ENCODE results near the gene CHDH. TPM values are rescaled to one million over a fixed set of nuclear protein-coding genes. Genes with fewer than 3 reads are reported as not detected.

The CHDH gene
- total RNA-seq, 1 experiment from 2014 or later, result 0.57 TPM

DNA sequence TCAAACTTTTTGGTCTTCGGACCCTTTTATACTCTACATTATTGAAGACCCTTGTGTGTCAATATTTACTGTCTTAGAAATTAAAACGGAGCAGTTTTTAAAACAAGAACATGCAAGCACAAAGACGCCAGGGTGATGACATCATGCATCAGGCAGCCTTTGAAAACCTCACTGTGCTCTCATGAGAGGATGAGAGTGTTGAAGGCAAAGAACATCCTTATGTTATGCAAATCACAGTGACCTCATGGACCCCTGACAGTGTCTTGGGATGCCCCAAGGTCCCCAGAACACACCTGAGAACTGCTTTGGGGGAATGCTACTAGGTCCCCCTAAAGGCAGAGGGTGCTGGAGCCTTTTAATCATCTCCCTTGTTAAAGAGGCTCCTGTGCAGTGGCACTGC, 51.6 kb downstream of the CHDH start:
- DNase-seq (ENCODE audit: extremely low read depth, low read depth), result no peak

DNA sequence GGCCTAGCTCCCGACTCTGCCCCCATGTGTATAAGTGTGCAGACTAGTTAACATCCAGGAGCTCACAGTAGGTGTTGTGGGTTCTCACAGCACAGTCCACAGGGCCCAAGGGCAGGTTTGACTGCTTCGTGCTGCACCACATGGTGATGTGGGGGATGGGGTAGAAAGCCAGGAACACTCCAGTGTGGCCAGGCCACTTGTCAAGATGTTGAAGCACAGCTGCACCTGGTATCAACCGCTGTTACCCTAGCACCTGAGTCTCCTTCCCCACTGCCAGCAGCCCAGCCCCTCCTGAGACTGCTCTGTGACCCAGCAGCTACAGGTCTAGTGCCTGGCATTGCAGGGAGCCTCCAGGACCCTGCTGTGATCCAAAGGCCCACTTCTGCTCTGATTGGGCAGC, 53.4 kb downstream of the CHDH start:
- no peak for DNase-seq (ENCODE audit: extremely low read depth, low read depth)

DNA sequence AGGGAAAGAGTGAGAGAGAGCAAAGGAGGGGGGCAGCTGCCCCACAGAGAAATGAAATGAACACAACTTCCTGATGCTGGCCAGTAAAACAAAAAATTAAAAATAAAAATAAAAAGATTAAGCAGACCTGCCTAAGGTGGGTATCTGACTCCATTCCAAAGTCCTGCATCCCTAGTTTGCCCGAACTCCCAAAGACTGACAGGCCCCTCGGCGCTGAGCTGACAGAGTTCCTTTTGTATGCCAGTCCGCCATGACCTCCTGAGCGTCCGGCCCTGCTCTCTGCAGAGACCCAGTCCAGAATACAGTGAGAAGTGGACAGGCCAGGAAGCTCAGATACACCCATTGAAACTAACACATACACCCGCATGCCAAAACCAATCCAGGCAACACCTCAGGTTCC, 54.9 kb downstream of the CHDH start:
- DNase-seq (ENCODE audit: extremely low read depth, low read depth), result no peak

DNA sequence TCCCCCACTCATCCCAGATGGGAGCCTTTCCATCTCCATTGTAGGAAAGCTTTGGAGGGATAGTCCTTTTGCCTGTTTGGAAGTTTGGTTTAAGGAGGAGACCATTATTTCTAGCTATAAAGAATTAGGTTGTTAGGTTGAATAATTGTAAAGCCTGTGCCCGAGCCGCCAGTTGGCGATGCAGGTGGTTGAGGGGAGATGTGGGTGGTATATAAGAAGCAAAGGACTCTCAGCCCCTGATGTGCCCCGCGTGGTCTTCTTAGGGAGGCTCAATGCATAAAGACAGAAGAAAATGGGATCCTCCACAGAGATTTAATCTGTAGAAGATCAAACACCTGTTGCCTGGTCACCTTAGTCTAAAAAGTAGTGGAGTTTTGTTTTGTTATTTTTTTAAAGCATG, 55.7 kb downstream of the CHDH start:
- no peak for DNase-seq (ENCODE audit: extremely low read depth, low read depth)

DNA sequence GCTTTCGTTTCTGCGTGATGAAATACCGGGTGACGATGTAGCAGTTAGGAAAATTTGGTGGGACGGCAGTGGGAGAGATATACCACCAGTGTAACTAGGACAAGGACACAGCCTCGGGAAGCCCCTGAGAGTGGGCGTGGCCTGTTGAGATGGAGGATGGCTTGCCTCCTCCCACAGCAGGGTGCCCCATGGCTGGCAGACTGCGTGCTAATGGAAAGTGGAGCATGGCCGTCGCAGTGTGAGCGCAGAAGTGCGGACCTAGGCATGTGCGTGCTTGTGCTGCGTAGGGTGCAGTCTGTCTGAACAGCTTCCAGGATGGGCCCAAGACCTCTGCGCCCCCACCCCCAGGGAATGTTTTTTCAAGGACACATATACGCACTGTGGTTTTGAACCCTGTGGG, 56.8 kb downstream of the CHDH start:
- no peak for DNase-seq (ENCODE audit: extremely low read depth, low read depth)

DNA sequence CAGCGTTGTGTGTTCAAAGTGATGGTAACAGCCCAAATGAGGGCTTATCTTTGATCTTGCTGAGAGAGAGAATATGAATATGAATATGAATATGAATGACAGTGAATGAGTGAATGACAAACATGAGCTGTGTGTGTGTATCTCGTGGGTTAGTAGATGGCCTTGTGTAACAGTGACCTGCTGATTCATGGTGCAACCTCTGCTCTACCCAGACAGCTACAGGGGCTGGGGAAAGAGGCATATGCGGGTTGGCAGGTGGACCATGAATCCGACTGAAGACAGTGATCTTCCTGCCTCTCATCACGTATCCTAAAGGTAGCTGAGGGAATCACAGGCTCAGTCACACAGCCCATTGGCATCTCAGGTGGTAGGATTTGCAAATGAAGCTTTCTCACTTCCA, 58.2 kb downstream of the CHDH start:
- no peak for DNase-seq (ENCODE audit: extremely low read depth, low read depth)

DNA sequence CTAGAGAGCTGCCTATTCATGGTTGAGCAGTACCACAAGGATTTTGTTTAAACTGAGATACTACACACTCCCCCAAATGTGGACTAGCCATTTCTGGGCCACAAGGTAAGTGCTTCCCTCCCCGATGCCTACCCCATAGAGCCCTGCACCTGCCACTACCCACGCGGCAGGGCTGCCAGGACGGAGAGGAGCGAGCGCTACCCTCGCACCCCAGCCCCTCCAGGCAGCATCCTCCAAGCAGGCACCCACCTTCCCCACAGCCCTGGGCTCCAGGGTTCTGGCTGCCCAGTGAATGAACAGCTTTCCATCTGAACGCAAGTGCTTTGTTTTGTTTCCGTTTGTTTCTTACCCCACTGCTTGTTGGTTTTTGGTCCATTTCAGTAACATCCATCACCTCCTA, 59.2 kb downstream of the CHDH start:
- no peak for DNase-seq (ENCODE audit: extremely low read depth, low read depth)

DNA sequence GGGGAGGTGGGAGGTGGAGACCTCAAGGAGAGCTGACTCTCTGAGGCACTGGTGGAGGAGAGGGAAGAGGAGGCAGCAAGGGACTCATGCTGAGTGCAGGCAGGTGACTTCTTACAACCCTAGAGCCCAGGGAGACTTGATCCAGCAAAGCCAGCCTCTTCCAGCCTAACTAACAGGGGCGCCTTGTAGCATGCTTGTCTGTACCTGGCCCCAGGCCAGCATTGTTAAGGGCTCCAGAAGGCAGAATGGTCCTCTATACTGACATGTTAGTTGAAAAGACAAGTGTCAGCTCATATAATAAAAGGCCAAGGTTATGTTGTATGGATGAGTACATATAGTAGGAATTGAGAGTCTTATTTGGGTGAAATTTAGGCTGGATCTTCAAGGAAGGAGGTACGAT, 65.4 kb downstream of the CHDH start:
- DNase-seq (ENCODE audit: extremely low read depth, low read depth), result no peak

DNA sequence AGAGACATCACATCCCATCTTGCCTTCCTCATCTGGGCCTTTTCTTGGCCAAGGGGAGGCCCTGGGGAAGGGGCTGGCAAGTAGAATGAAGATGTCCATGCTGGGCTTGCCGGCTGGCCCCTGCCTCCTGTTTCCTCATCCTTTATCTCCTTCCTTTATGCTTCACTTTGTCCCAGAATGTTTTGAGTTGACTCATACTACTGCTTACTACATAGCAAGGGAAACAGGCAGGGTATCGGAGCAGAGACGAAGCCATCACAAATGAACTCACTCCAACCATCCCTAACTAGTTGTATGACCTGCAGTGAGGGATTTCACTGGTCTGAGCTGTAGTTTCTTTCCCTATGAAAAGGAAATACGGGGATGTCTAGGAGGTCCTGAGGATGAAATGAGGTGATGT, 66.0 kb downstream of the CHDH start:
- no peak for DNase-seq (ENCODE audit: extremely low read depth, low read depth)

DNA sequence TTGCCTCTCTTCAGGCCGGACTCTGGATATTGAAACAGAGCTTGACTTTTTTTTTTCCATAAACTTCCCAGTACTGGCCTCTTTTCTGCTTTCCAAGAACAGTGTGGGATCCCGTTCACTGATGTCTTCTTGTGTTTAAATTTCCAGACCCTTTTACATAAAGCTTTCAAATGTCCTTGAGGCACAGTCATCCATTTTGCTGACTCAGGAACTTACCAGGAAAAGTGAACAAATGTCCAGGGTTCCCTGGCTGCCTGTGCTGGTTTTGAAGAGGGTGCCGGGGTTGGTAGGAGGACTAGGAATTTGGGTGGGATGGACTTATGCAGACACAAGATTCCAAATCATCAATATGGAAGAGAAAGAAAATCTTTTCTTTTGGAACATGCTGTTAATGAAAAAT, 68.1 kb downstream of the CHDH start:
- DNase-seq (ENCODE audit: extremely low read depth, low read depth), result no peak

DNA sequence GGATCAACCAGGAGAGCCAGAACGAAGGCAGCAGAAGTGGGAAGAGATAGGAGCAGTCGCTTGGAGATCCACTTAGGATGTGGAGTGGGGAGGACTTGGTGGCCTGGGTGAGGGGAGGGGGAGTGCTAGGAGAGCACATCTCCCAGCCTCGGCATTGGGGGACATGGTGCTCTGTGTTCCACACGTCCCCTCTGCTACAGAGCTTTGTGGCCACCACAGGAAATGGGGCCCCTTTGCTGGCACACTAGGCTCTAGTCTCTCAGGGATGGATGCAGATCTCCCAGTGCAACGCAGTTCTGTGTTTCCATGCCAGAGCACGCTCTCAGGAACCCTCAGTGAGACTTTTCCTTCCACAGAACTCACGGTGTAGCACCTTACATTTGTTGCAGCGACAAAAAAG, 68.8 kb downstream of the CHDH start:
- DNase-seq (ENCODE audit: extremely low read depth, low read depth), result no peak

DNA sequence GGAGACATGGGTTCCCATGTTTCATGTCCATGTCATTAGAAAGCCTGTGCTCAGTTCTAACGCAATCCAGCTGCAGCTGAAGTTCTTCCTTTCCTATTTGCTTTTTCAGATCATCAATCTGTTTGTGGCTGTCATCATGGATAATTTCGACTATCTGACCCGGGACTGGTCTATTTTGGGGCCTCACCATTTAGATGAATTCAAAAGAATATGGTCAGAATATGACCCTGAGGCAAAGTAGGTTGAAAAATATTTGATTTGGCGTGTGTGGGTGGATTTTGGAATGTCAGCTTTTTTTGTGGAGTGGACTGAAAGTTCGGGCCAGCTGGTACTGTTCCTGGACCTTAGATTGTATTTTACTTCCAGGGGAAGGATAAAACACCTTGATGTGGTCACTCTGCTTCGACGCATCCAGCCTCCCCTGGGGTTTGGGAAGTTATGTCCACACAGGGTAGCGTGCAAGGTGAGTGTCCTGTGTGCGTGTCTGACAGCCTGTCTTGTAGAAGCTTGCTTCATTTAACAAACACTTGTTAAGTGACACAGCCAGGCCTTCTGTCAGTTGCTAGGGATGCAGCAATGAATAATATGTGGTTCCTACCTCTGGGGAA, 69.6 kb downstream of the CHDH start:
- no peak for DNase-seq (ENCODE audit: extremely low read depth, low read depth)

DNA sequence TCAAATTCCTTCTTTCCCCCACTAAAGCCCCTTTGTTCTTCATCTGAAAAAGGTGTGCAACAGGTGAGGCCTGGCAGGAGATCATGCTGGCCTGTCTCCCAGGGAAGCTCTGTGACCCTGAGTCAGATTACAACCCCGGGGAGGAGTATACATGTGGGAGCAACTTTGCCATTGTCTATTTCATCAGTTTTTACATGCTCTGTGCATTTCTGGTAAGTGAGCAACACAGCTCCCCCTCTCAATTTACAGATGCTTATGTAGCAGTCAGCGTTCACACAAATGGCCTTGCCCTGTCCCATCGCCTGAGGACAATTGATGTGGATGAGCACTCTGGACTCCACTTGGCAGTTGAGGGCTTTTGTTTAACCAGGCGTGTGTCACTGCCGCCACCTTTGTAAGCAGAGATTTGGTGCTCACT, 70.4 kb downstream of the CHDH start:
- DNase-seq (ENCODE audit: extremely low read depth, low read depth), result no peak

DNA sequence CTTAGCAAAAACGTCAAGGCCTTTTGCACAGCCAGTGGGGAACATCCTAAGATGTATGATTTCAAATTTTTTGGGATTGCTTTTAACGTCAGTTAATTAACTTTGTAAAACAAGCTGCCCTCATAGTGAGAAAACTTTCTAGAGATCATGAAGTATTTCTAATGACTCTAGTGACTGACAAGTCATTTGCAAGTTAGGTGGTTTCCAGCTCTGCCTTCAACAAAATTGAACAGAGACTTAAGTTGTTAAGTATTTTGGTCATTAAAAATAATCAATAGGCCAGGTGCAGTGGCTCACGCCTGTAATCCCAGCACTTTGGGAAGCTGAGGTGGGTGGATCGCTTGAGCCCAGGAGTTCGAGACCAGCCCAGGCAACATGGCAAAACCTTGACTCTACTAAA, 71.2 kb downstream of the CHDH start:
- no peak for DNase-seq (ENCODE audit: extremely low read depth, low read depth)

DNA sequence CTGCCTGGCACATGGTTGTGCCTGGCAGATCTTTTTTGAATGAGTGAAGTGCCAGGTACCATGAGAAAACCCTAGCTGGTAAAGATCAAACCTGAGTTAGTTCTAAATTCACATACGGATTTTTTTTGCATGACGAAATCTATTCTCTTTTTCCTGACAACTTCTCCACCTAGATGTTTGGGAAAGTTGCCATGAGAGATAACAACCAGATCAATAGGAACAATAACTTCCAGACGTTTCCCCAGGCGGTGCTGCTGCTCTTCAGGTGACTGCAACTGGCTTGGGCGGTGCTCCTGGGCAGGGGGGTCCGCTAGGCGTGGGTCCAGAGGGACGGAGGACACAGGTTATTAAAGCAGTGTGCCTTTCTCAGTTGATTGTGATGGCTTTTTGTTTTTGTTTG, 71.8 kb downstream of the CHDH start:
- DNase-seq (ENCODE audit: extremely low read depth, low read depth), result no peak

DNA sequence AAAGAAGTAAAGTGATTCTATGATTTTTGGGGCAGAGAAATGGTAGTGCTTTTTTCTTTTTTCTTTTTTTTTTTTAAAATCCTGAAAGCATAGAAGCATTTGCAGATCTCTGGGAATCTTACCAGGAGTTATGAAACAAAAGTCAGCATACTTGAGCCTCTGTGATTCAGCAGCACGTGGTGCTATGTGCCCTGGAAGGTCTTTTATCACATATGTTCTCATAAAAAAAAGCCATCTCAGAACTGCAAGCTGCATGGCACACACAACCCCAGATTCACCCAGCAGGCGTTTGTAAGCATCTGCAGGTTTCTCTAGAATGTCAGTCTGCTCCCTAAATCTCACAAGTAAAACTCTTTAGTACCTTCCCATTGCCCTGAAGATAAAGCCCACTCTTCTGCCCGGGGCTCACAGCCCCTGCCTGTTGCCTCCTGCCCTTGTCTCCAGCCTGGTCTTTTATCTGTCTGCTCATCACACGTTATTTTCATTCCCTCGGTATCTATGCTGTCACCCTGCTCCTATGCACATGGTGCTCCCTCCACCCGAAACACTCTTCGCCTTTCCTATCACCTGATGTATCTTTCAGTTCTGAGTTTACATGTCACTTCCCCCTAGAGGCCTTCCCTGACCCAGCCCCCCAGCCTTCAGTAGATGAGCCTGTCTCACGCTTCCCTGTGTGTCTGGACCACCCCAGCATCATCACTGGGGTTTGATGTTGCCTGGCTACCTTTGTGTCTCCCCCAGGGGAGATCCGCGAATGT, 72.4 kb downstream of the CHDH start:
- DNase-seq (ENCODE audit: extremely low read depth, low read depth), result no peak

DNA sequence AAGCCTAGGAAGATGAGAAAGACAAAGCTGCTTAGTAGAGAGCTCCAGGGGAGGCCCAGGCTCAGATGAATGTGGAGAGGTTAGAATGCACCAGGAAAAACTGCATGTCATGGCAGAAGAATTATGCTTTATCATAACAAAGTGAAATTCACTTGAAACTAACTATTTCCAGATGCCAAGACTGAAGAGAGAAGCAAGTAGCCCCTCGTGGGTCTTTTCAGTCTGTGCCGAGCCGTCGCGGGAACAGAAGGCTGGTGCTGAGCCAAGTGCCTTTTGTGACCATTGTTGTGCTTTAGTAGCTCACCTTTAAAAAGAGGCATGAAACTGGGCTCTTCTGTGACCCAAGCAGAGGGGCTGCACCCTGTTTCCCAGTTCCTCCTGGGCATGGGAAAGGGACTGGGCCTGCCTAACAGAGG, 73.2 kb downstream of the CHDH start:
- no peak for DNase-seq (ENCODE audit: extremely low read depth, low read depth)

DNA sequence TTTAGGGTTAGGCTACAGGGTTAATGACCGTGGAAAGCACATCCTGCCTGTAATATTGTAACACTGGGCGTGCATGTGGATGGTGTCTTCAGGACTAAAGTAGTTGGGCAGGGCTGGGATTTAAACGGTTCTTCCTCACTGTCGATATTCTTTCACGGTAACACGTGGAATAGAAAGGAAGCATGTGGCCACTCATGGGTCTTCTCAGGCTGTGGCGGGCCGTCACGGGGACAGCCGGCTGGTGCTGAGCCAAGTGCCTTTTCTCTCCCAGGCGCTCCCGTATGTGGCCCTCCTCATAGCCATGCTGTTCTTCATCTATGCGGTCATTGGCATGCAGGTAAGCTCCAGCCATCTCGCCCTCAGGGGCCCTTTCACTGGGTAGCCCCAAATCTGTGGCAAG, 73.7 kb downstream of the CHDH start:
- no peak for DNase-seq (ENCODE audit: extremely low read depth, low read depth)

DNA sequence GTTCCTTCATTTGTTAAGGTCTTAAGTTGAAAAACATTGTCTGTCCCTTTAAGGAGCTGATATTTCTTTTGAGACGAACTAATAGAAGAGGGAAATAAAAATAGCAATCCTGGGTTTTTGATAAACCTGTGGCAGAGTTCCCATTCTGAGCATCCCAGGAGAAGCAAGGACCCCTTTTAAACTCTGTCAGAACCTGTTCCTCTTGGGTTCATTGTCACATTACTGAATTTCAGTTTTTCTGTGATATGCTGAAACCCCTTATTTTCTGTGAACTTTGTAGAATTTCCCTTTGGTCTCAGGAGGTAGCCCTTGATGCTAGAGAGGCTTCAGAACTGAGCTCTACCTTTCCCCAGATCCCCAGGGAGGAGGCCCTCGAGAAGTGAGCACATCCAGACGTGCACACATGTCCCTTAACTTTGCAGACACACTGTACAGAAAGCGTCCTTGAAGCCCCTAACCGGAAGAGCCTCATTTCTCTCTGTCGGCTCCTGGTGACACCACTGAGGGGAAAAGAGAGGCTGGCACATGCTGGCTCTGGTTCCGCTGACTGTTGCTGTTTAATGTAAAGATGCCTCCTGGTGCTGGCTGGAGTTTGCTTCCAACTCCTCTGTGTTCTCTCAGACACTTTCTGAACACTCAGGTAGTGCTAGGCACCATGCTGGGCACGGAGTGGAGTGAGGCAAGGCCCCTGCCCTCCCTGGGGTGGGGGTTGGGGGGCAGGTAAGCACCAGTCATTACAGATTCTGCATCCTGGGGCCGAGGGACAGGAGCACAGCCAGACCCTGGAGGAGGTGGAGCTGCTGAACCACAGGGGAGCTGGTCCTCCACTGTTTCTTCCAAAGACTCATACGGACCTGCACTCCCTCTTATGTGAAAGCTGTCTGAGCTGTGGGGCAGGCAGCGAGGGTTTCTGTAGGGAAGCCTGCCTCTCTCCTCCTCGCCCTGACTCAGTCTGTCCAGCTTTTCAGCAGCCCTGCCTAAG, 77.5 kb downstream of the CHDH start:
- DNase-seq (ENCODE audit: extremely low read depth, low read depth), result no peak

DNA sequence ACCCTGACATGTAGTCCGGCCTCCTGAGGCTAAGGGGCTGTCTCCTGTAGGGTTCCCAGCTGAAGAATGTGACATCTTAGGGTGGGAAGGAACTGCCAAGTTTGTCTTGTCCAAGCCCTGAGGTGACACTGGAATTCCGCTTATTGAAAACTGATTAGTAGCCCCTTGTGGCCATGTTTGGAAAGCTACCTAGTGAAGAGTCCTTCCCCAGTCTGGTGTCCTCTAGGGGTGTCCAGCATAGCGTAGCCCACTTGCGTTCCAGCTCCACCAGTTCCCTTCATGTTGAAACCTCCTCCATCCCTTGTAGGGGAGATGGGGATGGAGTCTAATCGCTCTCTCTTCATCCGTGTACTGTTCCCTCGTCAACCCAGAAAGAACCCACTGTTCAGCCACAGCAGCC, 79.5 kb downstream of the CHDH start:
- DNase-seq (ENCODE audit: extremely low read depth, low read depth), result no peak

DNA sequence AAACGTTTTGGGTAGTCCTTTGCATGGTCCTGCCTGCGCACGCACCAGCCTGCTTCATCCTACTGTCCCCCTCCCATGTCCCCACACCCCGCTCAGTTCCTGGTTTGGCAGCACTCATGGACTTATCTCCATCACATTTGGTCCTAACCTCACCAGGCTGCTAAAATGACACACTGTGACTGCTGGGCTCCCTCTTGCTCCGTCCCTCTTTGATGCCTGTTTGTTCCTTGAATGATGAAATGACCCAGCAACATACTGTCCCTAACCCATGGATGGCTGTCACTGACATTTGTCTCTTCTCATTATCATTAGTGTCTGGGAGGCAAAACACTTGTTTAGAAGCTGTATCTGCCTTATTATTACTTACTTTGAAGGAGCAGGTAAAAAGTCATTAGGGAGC, 80.5 kb downstream of the CHDH start:
- DNase-seq (ENCODE audit: extremely low read depth, low read depth), result no peak
